Measurements from ENCODE around the gene LGALS3BP. TPM values are rescaled to one million over a fixed set of nuclear protein-coding genes. Genes with fewer than 3 reads are reported as not detected.

Gene LGALS3BP
- total RNA-seq, 4 donors from 2014 or later = 202 to 2,181 (median 1,427) TPM

DNA sequence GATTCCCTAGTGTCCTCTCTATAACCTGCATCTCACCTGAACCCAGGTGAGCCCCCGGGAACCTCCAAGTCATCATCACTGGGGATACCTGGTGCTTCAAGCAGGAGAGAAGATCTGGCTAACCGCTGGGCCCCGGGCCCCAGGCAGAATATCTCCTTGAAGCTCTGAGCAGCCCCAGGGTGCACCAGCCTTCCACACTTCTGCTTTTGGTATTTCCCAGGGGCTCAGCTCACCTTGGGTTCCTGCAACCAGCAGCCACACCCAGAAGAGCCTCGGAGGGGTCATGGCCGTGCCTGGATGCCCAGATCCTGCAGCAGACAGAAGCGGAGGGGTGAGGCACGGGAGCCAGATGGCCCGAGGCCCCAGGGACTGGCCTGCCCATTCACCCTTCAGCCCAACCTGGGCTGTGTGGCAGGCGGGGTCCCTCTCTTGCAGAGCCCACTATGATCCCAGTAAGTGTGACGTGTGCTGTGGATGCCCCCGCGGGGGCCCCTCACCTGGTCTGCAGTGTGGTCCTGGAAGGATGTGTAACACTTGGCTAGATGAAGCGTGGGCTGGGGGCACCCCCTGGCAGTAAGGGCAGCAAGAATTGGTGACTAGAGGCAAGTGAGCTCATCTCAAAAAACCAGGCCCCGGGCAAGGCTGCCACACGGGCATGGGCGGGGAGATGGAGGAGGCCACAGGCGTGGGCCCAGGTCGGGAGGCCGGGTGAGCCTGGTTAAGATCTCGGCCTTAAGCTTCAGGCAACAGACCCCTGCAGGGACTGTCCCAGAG lies 2.6 kb downstream of the LGALS3BP start:
- Histone ChIP-seq H3K9me3 (no peaks in the 10 kb centered on the region), H3K4me3 (peak overlapping the region in 2 of 4 donors; percentile 52 to 60), H3K27me3 (no peaks in the 10 kb centered on the region), H3K4me1 (peaks cover 0 to 54% (median 13%) of the 10 kb centered on the region in 4 donors), H3K36me3 (peaks cover 0 to 7% (median 0%) of the 10 kb centered on the region in 3 donors), H3K27ac (peak overlapping the region in 2 of 4 donors; percentile 49 to 83)
- no peak for DNase-seq
- TF ChIP-seq, protein P1, sequence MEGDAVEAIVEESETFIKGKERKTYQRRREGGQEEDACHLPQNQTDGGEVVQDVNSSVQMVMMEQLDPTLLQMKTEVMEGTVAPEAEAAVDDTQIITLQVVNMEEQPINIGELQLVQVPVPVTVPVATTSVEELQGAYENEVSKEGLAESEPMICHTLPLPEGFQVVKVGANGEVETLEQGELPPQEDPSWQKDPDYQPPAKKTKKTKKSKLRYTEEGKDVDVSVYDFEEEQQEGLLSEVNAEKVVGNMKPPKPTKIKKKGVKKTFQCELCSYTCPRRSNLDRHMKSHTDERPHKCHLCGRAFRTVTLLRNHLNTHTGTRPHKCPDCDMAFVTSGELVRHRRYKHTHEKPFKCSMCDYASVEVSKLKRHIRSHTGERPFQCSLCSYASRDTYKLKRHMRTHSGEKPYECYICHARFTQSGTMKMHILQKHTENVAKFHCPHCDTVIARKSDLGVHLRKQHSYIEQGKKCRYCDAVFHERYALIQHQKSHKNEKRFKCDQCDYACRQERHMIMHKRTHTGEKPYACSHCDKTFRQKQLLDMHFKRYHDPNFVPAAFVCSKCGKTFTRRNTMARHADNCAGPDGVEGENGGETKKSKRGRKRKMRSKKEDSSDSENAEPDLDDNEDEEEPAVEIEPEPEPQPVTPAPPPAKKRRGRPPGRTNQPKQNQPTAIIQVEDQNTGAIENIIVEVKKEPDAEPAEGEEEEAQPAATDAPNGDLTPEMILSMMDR (IDR thresholded peaks at IDR 0.05) = no peak
- no peak for TF ChIP-seq POLR2A (IDR thresholded peaks at IDR 0.05)

DNA sequence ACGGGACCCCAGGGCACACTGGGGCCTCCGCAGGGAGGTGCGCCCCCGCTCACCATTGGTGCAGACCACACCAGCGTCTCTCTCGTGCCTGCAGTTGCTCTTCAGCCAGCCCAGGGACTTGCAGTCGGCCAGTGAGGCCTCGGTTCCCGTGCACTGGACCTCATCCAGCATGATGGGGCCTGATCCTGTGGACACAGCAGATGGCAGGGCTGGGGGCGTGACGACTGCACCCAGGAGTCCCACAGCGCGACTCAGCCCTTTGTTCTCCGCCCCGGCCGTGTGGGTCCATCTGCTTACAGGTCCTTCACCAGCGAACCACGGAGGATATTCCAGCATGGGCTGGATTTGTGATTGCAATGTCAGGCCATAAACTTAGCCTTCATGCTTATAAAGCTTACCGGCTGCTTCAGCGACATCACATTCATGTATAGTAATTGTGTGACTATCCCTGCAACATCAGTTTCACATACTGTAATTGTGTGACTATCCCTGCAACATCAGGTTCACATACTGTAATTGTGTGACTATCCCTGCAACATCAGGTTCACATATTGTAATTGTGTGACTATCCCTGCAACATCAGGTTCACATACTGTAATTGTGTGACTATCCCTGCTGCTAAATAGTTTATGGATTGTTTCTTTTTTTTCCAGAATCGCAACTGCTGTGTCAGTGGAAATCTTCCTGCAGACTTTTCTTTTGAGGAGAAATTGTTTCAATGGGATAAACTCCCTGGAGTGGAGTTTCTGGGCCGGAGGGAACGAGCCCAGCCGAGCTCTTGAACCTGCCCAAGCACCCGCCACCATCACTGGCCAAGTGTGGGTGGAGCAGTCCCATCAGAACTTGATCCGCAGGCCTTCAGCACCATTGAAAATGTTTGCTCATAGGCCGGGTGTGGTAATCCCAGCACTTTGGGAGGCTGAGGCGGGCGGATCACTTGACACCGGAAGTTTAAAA lies 4.8 kb downstream of the LGALS3BP start:
- peak in 2 of 3 donors; percentile 72 to 75 for DNase-seq
- H3K27ac ChIP-seq = peak overlapping the region in 2 of 4 donors; percentile 49 to 83
- H3K36me3 ChIP-seq = peaks cover 0 to 21% (median 0%) of the 10 kb centered on the region in 3 donors
- H3K27me3 ChIP-seq = no peaks in the 10 kb centered on the region
- TF ChIP-seq POLR2A (IDR thresholded peaks at IDR 0.05) = no peak
- TF ChIP-seq, protein P1 (IDR thresholded peaks at IDR 0.05) = no peak
- H3K4me1 ChIP-seq = peaks cover 0 to 61% (median 10%) of the 10 kb centered on the region in 4 donors
- H3K9me3 ChIP-seq = no peaks in the 10 kb centered on the region
- no peak overlapping the region for H3K4me3 ChIP-seq

DNA sequence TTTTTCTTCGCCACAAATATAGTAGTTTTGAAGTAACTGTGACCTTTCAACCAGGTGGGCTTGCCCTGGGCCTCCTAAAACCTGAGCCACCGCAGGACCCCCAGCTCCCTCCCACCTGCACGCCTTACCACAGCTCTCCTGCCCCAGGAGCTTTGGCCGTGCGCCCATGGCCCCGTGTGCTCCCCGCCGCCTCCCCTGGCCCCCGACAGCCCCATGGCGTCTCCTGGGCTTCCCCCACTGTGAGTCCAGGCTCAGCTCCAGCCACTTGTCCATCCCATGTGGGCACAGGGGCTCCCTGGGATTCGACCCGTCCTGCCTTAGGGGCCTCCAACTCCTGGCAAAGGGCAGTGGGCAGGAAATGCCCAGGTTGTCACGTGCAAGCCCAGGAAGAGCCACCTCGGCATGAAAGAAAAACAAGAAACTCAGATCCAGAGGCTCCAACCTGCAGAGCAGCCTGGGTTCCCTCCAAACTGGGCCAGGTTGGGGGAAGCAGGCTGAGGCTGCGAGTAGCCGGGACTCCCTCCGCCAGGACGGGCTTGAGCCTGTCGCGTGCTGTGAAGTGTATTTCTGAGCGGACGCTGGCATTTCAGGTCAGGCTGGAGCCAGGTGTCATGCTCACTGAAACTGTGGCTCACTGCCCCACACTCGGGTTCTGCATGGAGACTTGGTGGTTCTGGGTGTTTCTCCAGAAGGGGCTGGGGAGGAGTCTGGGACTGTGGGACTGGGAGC lies 5.8 kb downstream of the LGALS3BP start:
- Histone ChIP-seq H3K36me3 (peaks cover 0 to 29% (median 0%) of the 10 kb centered on the region in 3 donors), H3K4me1 (peaks cover 0 to 53% (median 10%) of the 10 kb centered on the region in 4 donors), H3K27ac (peak overlapping the region in 1 of 4 donors; percentile 83), H3K9me3 (no peaks in the 10 kb centered on the region), H3K27me3 (no peaks in the 10 kb centered on the region), H3K4me3 (no peak overlapping the region)
- TF ChIP-seq POLR2A (IDR thresholded peaks at IDR 0.05) = no peak
- TF ChIP-seq, protein P1 (IDR thresholded peaks at IDR 0.05) = no peak
- DNase-seq = no peak

DNA sequence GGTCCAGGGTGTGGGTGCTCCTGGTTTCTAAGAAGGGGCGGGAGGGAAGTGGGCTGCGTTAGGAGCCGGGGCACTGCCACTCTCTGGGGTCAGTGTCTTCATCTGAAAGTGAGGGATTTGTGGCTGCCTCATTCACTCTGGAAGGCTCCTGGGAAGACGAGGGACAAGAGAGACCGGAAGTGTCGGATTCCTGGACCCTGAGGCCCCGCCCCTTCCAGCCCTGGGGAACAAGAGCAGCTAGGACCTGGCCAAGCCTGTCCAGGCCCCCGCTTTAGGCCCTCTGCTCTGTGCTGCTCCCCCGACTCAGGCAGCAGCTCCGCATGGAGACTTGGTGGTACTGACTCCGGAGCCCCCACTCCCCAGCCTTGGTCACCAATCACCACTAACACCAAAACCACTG lies 6.5 kb downstream of the LGALS3BP start:
- TF ChIP-seq POLR2A (IDR thresholded peaks at IDR 0.05) = no peak
- TF ChIP-seq, protein P1 (IDR thresholded peaks at IDR 0.05) = no peak
- H3K4me1 ChIP-seq = peaks cover 0 to 45% (median 10%) of the 10 kb centered on the region in 4 donors
- H3K27me3 ChIP-seq = no peaks in the 10 kb centered on the region
- H3K36me3 ChIP-seq = peaks cover 0 to 36% (median 0%) of the 10 kb centered on the region in 3 donors
- H3K27ac ChIP-seq = no peak overlapping the region
- H3K9me3 ChIP-seq = no peaks in the 10 kb centered on the region
- H3K4me3 ChIP-seq = no peak overlapping the region
- DNase-seq = peak in 1 of 3 donors; percentile 49

All from Peyer's patch (tissue), 4 donors.